HG03039 (cell line): ENCODE data around the gene P4HA1.
A peak's percentile ranks its signal among the peaks of the same experiment; 100 is the strongest.
"Not testable (repeated sequence)": the region's sequence is repeated elsewhere in the genome, so short reads cannot be mapped to it uniquely, and the experiment has no call there.

Source experiments
- ATAC-seq: cut with Tn5 transposase; IDR thresholded peaks from one replicate; pipeline ENCODE4 v1.9.1; 2021; ENCODE audit warnings: mild to moderate bottlenecking, moderate library complexity; ENCODE audit not compliant: unreplicated experiment

Gene P4HA1

GRCh38 chr10:73096449-73097304, at the start of gene P4HA1:
Gene P4HA1, minus strand, starts transcription at chr10:73096866. Its CDS starts 21,983 bp downstream, at chr10:73074883.
- ATAC-seq = peak; percentile 90

- no peak for ATAC-seq
Measured at GRCh38 chr10:73141603-73142002, 44.9 kb upstream of the P4HA1 start.

GRCh38 chr10:73139251-73139650, 42.6 kb upstream of the P4HA1 start:
- ATAC-seq = no peak

- ATAC-seq = no peak
Measured at GRCh38 chr10:73136627-73137026, 40.0 kb upstream of the P4HA1 start.

GRCh38 chr10:73134727-73135126, 38.1 kb upstream of the P4HA1 start:
- ATAC-seq = no peak

- ATAC-seq = no peak
Measured at GRCh38 chr10:73131913-73132686, 35.4 kb upstream of the P4HA1 start.

GRCh38 chr10:73131301-73131700, 34.6 kb upstream of the P4HA1 start:
- no peak for ATAC-seq

GRCh38 chr10:73126343-73126742, 29.7 kb upstream of the P4HA1 start:
- ATAC-seq = no peak

- ATAC-seq = no peak
Measured at GRCh38 chr10:73119952-73120351, 23.3 kb upstream of the P4HA1 start.

- ATAC-seq = no peak
Measured at GRCh38 chr10:73119457-73119856, 22.8 kb upstream of the P4HA1 start.

- ATAC-seq = peak; percentile 59
Measured at GRCh38 chr10:73117976-73118743, 21.5 kb upstream of the P4HA1 start.

- no peak for ATAC-seq
Measured at GRCh38 chr10:73116017-73116416, 19.4 kb upstream of the P4HA1 start.

GRCh38 chr10:73113551-73113950, 16.9 kb upstream of the P4HA1 start:
- ATAC-seq = no peak

GRCh38 chr10:73112032-73112431, 15.4 kb upstream of the P4HA1 start:
- not testable (repeated sequence) for ATAC-seq

GRCh38 chr10:73110345-73110849, 13.7 kb upstream of the P4HA1 start, which contains the start of gene NUDT13:
Gene NUDT13, plus strand, starts transcription at chr10:73110455. Its CDS starts 3,911 bp downstream, at chr10:73114366.
- ATAC-seq = no peak

- ATAC-seq = not testable (repeated sequence)
Measured at GRCh38 chr10:73109248-73109652, 12.6 kb upstream of the P4HA1 start.

- ATAC-seq = no peak
Measured at GRCh38 chr10:73106301-73106700, 9.6 kb upstream of the P4HA1 start.

- no peak for ATAC-seq
Measured at GRCh38 chr10:73099141-73099540, 2.5 kb upstream of the P4HA1 start.

GRCh38 chr10:73097305-73097670, 622 bp upstream of the P4HA1 start:
- ATAC-seq = no peak

GRCh38 chr10:73096041-73096448, 621 bp downstream of the P4HA1 start:
- peak; percentile 27 for ATAC-seq

GRCh38 chr10:73095481-73096021, 1.1 kb downstream of the P4HA1 start:
- no peak for ATAC-seq
